LNCAP (cell line): ENCODE data around the gene PTPN4.

Source experiments
- TF ChIP-seq, protein P1 (sequence below): fragments of 450-650 bp; IDR thresholded peaks from 2 replicates; pipeline ENCODE4 v1.5.1; 2017; ENCODE audit warnings: mild to moderate bottlenecking

Gene PTPN4

DNA sequence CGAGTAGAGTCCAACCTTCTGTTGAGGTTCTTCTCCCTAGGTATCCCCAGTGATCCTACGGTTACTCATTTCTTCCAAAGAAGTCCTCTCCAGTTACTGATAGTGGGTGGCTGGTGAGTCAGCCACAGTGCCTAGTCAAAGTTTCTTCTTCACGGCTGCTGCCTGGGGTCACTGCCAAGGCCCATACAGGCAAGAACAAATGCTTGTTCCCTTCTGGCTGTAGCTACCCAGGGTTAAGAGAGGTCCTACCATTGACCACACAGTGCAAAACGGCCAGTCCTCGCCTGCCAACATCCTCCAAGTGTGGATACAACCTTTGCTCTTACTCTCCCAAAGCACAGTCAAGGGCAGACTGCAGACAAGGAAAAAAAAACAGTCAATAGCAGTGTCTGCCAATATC is 2.9 kb upstream of the PTPN4 start:
- TF ChIP-seq, protein P1, sequence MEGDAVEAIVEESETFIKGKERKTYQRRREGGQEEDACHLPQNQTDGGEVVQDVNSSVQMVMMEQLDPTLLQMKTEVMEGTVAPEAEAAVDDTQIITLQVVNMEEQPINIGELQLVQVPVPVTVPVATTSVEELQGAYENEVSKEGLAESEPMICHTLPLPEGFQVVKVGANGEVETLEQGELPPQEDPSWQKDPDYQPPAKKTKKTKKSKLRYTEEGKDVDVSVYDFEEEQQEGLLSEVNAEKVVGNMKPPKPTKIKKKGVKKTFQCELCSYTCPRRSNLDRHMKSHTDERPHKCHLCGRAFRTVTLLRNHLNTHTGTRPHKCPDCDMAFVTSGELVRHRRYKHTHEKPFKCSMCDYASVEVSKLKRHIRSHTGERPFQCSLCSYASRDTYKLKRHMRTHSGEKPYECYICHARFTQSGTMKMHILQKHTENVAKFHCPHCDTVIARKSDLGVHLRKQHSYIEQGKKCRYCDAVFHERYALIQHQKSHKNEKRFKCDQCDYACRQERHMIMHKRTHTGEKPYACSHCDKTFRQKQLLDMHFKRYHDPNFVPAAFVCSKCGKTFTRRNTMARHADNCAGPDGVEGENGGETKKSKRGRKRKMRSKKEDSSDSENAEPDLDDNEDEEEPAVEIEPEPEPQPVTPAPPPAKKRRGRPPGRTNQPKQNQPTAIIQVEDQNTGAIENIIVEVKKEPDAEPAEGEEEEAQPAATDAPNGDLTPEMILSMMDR = no peak

DNA sequence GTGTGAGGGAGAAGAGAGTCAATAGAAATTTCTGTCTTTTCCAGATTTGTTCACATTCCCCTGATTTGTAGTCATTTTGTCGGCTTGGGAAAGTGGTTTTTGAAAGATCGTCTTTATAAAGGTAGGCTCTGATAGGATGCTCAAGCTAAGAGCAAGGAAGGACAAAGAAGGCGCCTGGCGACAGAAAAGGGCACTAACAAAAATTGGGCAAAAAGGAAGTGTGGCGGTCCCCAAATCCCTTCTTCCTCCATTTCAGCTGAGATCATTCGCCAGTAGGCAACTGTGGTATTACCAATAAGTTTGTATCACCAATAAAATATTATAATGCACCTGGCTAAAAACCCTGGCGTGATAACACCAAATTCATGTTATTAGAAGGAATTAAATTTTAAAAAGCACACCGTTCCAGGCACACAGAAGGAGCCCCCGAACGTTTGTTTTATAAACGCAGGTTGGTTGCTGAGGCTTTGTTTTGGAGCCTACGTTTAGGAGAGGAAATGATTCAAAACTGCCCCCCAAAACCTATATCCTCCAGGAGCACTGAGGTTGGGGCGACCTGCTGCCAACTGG is 756 bp upstream of the PTPN4 start:
- TF ChIP-seq, protein P1 = no peak

DNA sequence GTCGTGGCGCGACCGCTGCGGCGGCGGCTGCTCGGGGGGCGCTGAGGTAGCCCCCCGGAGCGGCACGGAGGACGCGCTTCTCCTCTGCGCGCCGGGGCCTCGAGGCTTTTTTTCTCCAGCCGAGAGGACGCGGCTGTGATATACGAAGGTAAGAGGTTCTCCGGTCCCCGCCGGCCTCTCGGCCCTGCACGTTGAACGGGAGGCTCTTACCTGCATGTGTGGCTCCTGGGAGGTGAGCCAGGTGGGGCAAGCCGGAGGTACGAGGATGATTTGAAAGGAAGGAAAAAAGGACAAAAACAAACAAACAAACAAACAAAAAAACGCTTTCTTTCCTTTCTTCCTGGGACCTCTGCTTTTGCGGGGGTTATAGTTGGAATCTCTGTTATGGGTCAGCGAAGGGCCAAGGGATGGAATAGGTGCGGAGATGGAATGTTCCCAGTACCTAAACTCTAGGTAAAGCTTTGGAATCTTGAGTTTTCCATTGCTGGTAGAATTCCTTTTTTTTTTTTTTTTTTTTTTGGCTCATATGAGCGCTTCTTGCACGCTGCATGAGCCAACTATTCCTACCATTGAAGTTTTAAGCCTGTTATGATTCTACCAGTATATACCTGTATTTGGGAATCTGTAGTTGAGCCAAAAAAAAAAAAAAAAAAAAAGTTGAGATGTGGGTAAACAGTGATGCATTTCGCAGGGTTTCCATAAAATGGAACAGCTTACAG is 674 bp downstream of the PTPN4 start:
- TF ChIP-seq, protein P1 = no peak

DNA sequence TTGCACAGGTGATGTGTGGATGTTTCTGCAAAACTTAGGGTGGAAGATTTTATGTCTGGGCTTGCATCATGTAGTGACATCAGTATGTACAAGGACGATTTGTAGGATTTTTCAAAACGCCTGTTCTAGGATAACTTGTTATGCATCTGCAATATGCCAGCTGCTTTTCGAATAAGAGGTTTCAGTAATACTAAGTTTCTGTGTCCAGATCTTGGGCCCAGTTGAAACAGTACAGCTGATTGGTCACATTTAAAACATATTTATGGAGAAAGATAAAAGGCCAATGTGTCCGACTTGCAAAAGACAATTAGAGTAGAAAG is 1.2 kb downstream of the PTPN4 start:
- TF ChIP-seq, protein P1 = no peak

DNA sequence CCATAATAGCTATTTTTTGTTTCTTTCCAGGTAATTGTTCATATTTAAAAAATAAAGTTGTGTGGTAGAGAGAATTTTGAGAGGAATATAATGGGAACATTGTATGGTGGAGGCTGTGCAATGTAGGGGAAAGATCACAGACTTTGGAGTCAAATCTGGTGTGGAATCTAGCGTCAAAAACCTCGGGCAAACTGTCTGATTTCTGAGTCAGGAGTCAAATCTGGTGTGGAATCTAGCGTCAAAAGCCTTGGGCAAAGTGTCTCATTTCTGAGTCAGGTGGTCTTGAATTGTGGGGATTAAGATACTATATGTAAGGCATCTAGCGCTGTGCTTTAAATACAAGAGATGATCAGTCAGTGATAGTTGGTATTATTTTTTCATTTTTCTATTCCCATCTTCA is 5.1 kb downstream of the PTPN4 start:
- TF ChIP-seq, protein P1 = no peak

DNA sequence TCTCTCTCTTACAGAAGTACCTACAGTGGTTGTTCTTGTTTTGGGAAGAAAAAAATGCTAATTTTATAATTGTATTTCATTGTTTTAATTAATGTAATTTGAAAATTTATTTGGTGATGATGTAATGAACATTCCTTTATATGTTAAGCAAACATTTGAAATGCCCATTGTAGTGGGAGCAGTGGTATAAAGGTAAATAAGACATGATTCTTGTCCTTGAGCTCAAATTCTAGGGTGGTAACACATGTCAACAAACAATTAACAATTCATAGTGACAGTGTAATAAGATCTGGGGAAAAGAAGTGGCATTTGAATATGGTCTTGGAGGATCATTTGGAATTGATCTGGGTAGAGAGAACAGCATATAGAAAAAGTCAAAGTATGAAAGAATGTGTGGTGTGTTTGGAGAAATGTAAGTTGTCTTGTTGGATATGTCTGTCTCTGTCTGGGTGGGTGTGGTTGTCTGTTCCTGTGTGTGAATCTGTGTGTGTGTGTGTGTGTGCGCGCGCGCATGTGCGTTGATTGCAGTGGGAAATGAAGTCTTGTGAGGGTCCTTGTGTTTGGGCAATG is 5.8 kb downstream of the PTPN4 start:
- TF ChIP-seq, protein P1 = no peak

DNA sequence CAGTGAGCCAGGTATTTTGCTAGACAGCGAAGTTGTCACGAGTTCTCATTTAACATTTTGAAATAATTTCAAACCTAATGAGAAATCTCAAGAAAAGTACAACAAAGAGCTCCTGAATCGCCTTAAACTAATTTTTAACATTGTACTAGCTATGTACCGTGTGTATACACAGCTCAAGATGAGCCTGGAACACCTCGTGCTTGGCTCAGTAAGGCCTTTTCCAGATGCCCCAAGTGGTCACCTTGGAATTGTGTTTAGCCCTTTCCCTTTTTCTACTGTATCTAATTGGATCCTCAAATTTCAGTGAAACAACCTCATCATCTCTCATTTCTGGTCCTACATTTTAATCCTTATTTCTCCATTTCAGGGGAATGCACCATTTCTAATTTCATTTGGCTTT is 7.2 kb downstream of the PTPN4 start:
- TF ChIP-seq, protein P1 = no peak
